ENCODE data around the gene POLR2M.

POLR2M gene

DNA sequence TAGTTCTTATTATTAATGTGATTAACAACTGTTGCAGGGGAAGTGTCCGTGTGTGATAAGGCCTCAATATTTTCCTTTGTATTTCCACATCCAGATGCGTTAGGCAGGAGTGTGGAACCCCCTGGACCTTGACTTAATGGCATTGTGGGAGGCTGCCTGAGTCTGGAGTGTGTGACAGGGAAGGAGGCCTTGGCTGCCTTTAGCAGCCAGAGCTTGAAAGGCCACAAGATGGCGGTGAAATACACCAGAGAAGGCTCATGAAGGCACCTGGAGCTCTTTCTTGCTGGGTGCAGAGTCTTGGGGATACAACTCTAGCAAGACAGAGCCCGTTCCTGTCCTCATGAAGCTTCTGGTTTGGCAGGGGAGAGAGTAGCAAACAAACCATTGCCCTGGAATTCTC lies 36.9 kb downstream of the POLR2M start:
- H3K4me2 ChIP-seq (ENCODE audit: low read length): no peak overlapping the region
- no peaks in the 10 kb centered on the region for H3K27me3 ChIP-seq (ENCODE audit: control insufficient read depth, insufficient read depth, low read length)
- no peak overlapping the region for H3K9ac ChIP-seq (ENCODE audit: low read depth, low read length)
- H3K36me3 ChIP-seq (ENCODE audit: insufficient read depth, low read length): no peaks in the 10 kb centered on the region
- no peaks in the 10 kb centered on the region for H3K4me1 ChIP-seq (ENCODE audit: control insufficient read depth, insufficient read depth, low read length)
- no peaks in the 10 kb centered on the region for H3K9me3 ChIP-seq (replicated peaks; ENCODE audit: low read length)
- no peak overlapping the region for H3K4me3 ChIP-seq (ENCODE audit: low read length)

DNA sequence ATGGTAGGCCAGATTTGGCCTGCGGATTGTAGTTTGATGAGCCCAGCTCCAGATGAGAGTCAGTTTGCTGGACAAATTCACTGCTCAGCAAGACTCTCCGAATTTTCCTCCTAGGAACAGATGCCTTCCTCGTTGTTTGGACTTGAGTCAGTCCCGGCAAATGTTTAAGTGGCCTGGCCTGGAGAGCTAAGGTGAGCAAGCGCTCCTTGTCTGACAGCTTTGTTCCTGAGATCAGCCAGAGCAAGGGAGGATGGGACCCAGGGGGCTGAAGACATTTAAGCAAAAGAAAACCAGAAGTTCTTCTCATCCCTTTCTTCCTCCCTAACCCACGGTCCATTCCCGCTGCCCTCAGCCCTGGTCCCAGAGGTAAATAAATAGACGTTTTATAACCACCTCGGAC lies 40.3 kb downstream of the POLR2M start:
- Histone ChIP-seq H3K9me3 (replicated peaks; ENCODE audit: low read length) (no peaks in the 10 kb centered on the region), H3K4me1 (ENCODE audit: control insufficient read depth, insufficient read depth, low read length) (no peaks in the 10 kb centered on the region), H3K4me2 (ENCODE audit: low read length) (no peak overlapping the region), H3K36me3 (ENCODE audit: insufficient read depth, low read length) (no peaks in the 10 kb centered on the region), H3K9ac (ENCODE audit: low read depth, low read length) (no peak overlapping the region), H3K27me3 (ENCODE audit: control insufficient read depth, insufficient read depth, low read length) (no peaks in the 10 kb centered on the region), H3K4me3 (ENCODE audit: low read length) (no peak overlapping the region)

DNA sequence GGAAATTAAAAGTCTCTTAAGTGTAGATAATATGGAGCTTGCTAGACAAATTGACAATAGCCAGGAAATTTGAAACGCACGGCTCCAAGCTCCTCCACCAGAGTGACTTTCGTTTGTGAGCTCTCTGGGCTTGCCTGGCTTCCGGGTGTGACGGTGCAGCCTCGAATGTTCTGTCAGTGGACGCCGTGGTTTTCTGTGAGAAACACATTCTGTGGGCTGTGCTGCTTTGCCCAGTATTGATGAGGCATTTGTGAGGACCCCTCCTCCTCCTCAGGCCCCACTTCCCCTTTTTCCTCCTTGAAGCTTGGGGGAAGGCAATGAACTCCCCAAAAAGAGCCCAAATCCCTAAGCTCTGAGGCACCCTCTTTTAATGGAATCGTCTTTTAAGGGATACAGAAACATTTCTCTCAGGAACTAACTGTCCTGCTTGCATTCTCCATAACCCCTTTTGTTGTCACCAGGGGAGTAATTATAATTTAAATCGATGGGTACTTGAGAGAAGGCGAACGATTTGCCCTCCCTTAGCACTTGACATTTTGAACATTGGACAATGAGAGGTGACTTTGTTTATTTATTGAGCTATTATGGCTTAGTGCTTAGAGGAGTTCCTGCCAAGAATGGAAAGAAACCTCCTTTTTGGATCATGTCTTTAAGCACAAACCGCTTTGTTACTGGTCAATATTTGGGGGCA lies 40.8 kb downstream of the POLR2M start:
- no peak overlapping the region for H3K9ac ChIP-seq (ENCODE audit: low read depth, low read length)
- H3K9me3 ChIP-seq (replicated peaks; ENCODE audit: low read length): no peaks in the 10 kb centered on the region
- no peak overlapping the region for H3K4me3 ChIP-seq (ENCODE audit: low read length)
- H3K36me3 ChIP-seq (ENCODE audit: insufficient read depth, low read length): no peaks in the 10 kb centered on the region
- H3K4me1 ChIP-seq (ENCODE audit: control insufficient read depth, insufficient read depth, low read length): no peaks in the 10 kb centered on the region
- H3K4me2 ChIP-seq (ENCODE audit: low read length): no peak overlapping the region
- no peaks in the 10 kb centered on the region for H3K27me3 ChIP-seq (ENCODE audit: control insufficient read depth, insufficient read depth, low read length)

GRCh38 chr15:57751177-57751800 lies 44.8 kb downstream of the POLR2M start:
- H3K9me3 ChIP-seq (replicated peaks; ENCODE audit: low read length): no peaks in the 10 kb centered on the region
- no peak overlapping the region for H3K4me2 ChIP-seq (ENCODE audit: low read length)
- no peak overlapping the region for H3K9ac ChIP-seq (ENCODE audit: low read depth, low read length)
- H3K27me3 ChIP-seq (ENCODE audit: control insufficient read depth, insufficient read depth, low read length): no peaks in the 10 kb centered on the region
- no peaks in the 10 kb centered on the region for H3K4me1 ChIP-seq (ENCODE audit: control insufficient read depth, insufficient read depth, low read length)
- no peaks in the 10 kb centered on the region for H3K36me3 ChIP-seq (ENCODE audit: insufficient read depth, low read length)
- no peak overlapping the region for H3K4me3 ChIP-seq (ENCODE audit: low read length)

GRCh38 chr15:57752436-57752835 lies 45.9 kb downstream of the POLR2M start:
- Histone ChIP-seq H3K9ac (ENCODE audit: low read depth, low read length) (no peak overlapping the region), H3K4me2 (ENCODE audit: low read length) (no peak overlapping the region), H3K36me3 (ENCODE audit: insufficient read depth, low read length) (no peaks in the 10 kb centered on the region), H3K27me3 (ENCODE audit: control insufficient read depth, insufficient read depth, low read length) (no peaks in the 10 kb centered on the region), H3K4me1 (ENCODE audit: control insufficient read depth, insufficient read depth, low read length) (no peaks in the 10 kb centered on the region), H3K4me3 (ENCODE audit: low read length) (no peak overlapping the region), H3K9me3 (replicated peaks; ENCODE audit: low read length) (no peaks in the 10 kb centered on the region)

- Histone ChIP-seq H3K36me3 (ENCODE audit: insufficient read depth, low read length) (no peaks in the 10 kb centered on the region), H3K4me3 (ENCODE audit: low read length) (no peak overlapping the region), H3K9ac (ENCODE audit: low read depth, low read length) (no peak overlapping the region), H3K9me3 (replicated peaks; ENCODE audit: low read length) (no peaks in the 10 kb centered on the region), H3K4me2 (ENCODE audit: low read length) (no peak overlapping the region), H3K27me3 (ENCODE audit: control insufficient read depth, insufficient read depth, low read length) (no peaks in the 10 kb centered on the region), H3K4me1 (ENCODE audit: control insufficient read depth, insufficient read depth, low read length) (no peaks in the 10 kb centered on the region)
These were observed 46.3 kb downstream of the POLR2M start for GRCh38 chr15:57752840-57753239.

- Histone ChIP-seq H3K36me3 (ENCODE audit: insufficient read depth, low read length) (no peaks in the 10 kb centered on the region), H3K4me3 (ENCODE audit: low read length) (no peak overlapping the region), H3K27me3 (ENCODE audit: control insufficient read depth, insufficient read depth, low read length) (no peaks in the 10 kb centered on the region), H3K9ac (ENCODE audit: low read depth, low read length) (no peak overlapping the region), H3K4me1 (ENCODE audit: control insufficient read depth, insufficient read depth, low read length) (peaks cover 8% of the 10 kb centered on the region), H3K4me2 (ENCODE audit: low read length) (no peak overlapping the region), H3K9me3 (replicated peaks; ENCODE audit: low read length) (no peaks in the 10 kb centered on the region)
These were observed 50.0 kb downstream of the POLR2M start for GRCh38 chr15:57756466-57756865.

DNA sequence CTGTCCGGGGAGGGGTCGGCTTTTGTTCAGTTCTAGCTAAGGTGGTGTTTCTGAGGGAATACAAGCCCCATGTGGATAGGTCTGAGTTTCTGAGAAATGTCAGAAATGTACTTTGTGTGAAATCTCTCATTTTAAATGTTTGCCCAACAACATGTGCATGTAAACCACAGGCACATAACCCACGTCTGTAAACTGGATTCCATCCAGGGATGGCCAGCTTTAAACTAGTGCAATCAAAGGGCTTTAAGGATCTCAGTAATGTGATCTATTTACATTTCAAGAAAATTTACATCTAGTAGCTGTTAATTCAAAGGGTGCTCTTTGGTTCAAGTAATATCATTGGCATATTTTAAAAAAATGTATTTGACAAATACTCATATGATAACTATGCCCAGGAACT lies 52.0 kb downstream of the POLR2M start:
- no peaks in the 10 kb centered on the region for H3K27me3 ChIP-seq (ENCODE audit: control insufficient read depth, insufficient read depth, low read length)
- no peak overlapping the region for H3K9ac ChIP-seq (ENCODE audit: low read depth, low read length)
- H3K4me2 ChIP-seq (ENCODE audit: low read length): no peak overlapping the region
- no peaks in the 10 kb centered on the region for H3K36me3 ChIP-seq (ENCODE audit: insufficient read depth, low read length)
- H3K9me3 ChIP-seq (replicated peaks; ENCODE audit: low read length): no peaks in the 10 kb centered on the region
- H3K4me3 ChIP-seq (ENCODE audit: low read length): no peak overlapping the region
- H3K4me1 ChIP-seq (ENCODE audit: control insufficient read depth, insufficient read depth, low read length): peaks cover 15% of the 10 kb centered on the region

GRCh38 chr15:57761562-57761961 lies 55.0 kb downstream of the POLR2M start:
- H3K36me3 ChIP-seq (ENCODE audit: insufficient read depth, low read length): no peaks in the 10 kb centered on the region
- H3K27me3 ChIP-seq (ENCODE audit: control insufficient read depth, insufficient read depth, low read length): no peaks in the 10 kb centered on the region
- no peak overlapping the region for H3K4me2 ChIP-seq (ENCODE audit: low read length)
- peaks cover 15% of the 10 kb centered on the region for H3K4me1 ChIP-seq (ENCODE audit: control insufficient read depth, insufficient read depth, low read length)
- H3K9me3 ChIP-seq (replicated peaks; ENCODE audit: low read length): no peaks in the 10 kb centered on the region
- H3K9ac ChIP-seq (ENCODE audit: low read depth, low read length): no peak overlapping the region
- no peak overlapping the region for H3K4me3 ChIP-seq (ENCODE audit: low read length)

DNA sequence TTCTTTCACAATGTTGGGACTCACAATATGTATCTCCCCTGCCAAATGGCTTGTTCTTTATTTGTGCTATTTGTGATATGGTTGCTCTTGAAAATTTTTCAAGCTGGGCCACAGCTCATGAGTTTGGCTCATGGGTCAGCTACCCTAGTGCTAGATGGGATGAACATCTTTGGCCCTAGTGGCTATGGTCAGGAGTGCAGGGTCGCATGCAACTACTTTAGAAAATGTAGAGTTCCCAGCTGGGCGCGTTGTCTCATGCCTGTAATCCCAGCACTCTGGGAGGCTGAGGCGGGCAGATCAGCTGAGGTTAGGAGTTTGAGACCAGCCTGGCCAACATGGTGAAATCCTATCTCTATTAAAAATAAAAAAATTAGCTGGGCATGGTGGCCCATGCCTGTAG lies 55.8 kb downstream of the POLR2M start:
- no peak overlapping the region for H3K9ac ChIP-seq (ENCODE audit: low read depth, low read length)
- peaks cover 15% of the 10 kb centered on the region for H3K4me1 ChIP-seq (ENCODE audit: control insufficient read depth, insufficient read depth, low read length)
- no peaks in the 10 kb centered on the region for H3K27me3 ChIP-seq (ENCODE audit: control insufficient read depth, insufficient read depth, low read length)
- H3K4me3 ChIP-seq (ENCODE audit: low read length): no peak overlapping the region
- H3K9me3 ChIP-seq (replicated peaks; ENCODE audit: low read length): no peaks in the 10 kb centered on the region
- no peaks in the 10 kb centered on the region for H3K36me3 ChIP-seq (ENCODE audit: insufficient read depth, low read length)
- H3K4me2 ChIP-seq (ENCODE audit: low read length): no peak overlapping the region

DNA sequence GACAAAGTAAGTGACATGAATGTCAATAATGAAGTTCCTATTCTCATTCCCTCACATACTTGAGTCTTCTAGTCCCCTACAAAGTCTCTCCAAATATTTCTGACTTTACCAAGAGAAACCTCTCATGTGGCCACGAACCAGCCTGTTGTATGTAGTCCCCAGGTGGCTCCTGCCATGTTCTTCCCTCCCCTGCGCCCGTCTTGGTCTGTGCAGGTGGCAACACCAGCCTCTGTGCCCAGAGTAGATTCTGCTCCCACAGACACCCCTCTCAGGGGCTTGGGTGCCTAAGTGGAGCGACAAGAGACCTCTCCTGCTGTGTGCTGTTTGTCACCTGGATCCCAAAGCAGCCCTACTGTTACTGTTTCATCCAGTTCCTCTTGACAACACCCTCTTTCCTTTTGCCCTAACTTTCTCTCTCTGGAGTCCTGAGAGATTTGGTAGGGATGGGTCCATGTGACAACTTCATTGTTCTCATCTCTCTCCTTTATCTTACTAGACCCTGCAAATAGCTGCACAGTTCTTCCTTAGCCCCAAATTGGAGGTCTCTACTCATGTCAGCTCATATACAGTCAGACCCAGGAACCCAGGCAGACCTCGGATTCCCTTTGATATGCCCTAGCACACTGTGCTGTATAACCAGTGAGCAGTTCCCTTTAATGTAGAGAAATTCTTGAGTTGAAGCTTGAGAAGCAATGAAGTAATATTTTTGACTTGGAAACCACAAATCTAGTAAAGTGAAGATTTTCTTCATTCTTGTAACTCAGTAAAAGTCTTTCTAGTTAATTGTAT lies 56.9 kb downstream of the POLR2M start:
- Histone ChIP-seq H3K4me1 (ENCODE audit: control insufficient read depth, insufficient read depth, low read length) (peaks cover 13% of the 10 kb centered on the region), H3K4me3 (ENCODE audit: low read length) (no peak overlapping the region), H3K27me3 (ENCODE audit: control insufficient read depth, insufficient read depth, low read length) (no peaks in the 10 kb centered on the region), H3K4me2 (ENCODE audit: low read length) (no peak overlapping the region), H3K36me3 (ENCODE audit: insufficient read depth, low read length) (no peaks in the 10 kb centered on the region), H3K9me3 (replicated peaks; ENCODE audit: low read length) (no peaks in the 10 kb centered on the region), H3K9ac (ENCODE audit: low read depth, low read length) (no peak overlapping the region)
